Gastroesophageal sphincter (tissue), 3 donors: ENCODE data around the gene TPD52L3.

Source experiments
- POLR2A ChIP-seq, 2 donors: fragments of 450-650 bp; IDR thresholded peaks; one replicate each; pipeline ENCODE4 v1.6.1; 2017; ENCODE audit warnings: antibody characterized with exemption in 2 of 2, mild to moderate bottlenecking in 2 of 2, moderate library complexity in 1 of 2
- POLR2AphosphoS5 ChIP-seq: sonication (generic); formaldehyde crosslinking; IDR thresholded peaks from one replicate; pipeline ENCODE4 v1.6.1; 2017; ENCODE audit warnings: antibody characterized with exemption
- TF ChIP-seq, protein P1 (sequence below), 4 experiments: fragments of 200-600 bp in 2 of 4; fragments of 450-650 bp in 2 of 4; sonication (generic) in 1 of 4; IDR thresholded peaks; one replicate each; pipeline ENCODE4 v1.5.1; 2017 to 2019; ENCODE audit warnings: antibody characterized with exemption in 4 of 4, mild to moderate bottlenecking in 2 of 4, moderate library complexity in 2 of 4

DNA sequence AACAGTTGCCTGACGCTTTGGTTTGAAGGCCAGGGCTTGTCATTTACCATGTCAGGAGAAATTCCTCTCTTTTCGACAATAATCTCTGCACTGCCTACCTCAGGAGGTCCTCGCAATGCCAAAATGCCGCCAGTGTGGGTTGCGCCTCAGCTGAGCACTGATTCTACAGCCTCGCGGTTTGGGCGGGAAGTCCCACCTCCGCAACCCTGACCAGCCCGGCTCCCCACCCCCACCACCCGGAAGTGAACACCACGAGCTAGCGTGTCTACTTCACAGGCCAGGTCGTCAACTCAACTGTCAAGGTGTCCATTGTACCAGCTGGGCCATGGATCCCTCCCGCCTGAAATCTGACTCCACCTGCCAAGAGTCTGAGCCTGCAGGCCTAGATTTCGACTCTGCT is at the start of gene TPD52L3:
- TF ChIP-seq, protein P1, sequence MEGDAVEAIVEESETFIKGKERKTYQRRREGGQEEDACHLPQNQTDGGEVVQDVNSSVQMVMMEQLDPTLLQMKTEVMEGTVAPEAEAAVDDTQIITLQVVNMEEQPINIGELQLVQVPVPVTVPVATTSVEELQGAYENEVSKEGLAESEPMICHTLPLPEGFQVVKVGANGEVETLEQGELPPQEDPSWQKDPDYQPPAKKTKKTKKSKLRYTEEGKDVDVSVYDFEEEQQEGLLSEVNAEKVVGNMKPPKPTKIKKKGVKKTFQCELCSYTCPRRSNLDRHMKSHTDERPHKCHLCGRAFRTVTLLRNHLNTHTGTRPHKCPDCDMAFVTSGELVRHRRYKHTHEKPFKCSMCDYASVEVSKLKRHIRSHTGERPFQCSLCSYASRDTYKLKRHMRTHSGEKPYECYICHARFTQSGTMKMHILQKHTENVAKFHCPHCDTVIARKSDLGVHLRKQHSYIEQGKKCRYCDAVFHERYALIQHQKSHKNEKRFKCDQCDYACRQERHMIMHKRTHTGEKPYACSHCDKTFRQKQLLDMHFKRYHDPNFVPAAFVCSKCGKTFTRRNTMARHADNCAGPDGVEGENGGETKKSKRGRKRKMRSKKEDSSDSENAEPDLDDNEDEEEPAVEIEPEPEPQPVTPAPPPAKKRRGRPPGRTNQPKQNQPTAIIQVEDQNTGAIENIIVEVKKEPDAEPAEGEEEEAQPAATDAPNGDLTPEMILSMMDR (IDR thresholded peaks at IDR 0.05), result no peak
- no peak for TF ChIP-seq POLR2AphosphoS5
- TF ChIP-seq POLR2A (IDR thresholded peaks at IDR 0.05), result no peak
